ENCODE data around the gene NPY1R.

- no peak for TF ChIP-seq CTCF (conservative IDR thresholded peaks at IDR 0.05)
- no peak for TF ChIP-seq EZH2 (IDR thresholded peaks at IDR 0.05; ENCODE audit: low read depth)
Measured at GRCh38 chr4:163335384-163335783, 3.0 kb upstream of the NPY1R start.
